Renal cortex interstitium (tissue), 15 donors: ENCODE results near the gene AQP11. TPM values are rescaled to one million over a fixed set of nuclear protein-coding genes. Genes with fewer than 3 reads are reported as not detected.
"Not testable (repeated sequence)": the region's sequence is repeated elsewhere in the genome, so short reads cannot be mapped to it uniquely, and the experiment has no call there.

ENCODE experiments used
- DNase-seq, 11 donors: peaks; one replicate each; pipeline ENCODE4 v3.0.0-alpha.2; 2013; ENCODE audit warnings: low read depth in 9 of 11, low spot score in 4 of 11; ENCODE audit errors: extremely low read depth in 1 of 11
- long read RNA-seq, 16 experiments: transcript quantifications; one replicate each; lab custom pipeline, GENCODE V29; 2026
- polyA plus RNA-seq, 3 donors: library from polyadenylated mRNA; unstranded; fragments of 120-200 nt; gene quantifications; one replicate each; pipeline ENCODE4 v1.2.1, GENCODE V29; 2013; ENCODE audit not compliant: insufficient read length in 3 of 3

The AQP11 gene
- 1 to 10 TPM; 3.9 to 5.1 (median 4.6) TPM for polyA plus RNA-seq
- long read RNA-seq, donor 1, partial matches to known transcripts = 0 of 2 reads
- long read RNA-seq, donor 1, other reads (novel, unspliced or antisense) = 0 of 2 reads
- long read RNA-seq, donor 2, partial matches to known transcripts = 0 of 3 reads
- long read RNA-seq, donor 2, other reads (novel, unspliced or antisense) = 0 of 3 reads
- long read RNA-seq, donor 3, transcript AQP11-201 (3 exons, 2,152 nt) = major isoform, 8 of 8 reads
- long read RNA-seq, donor 3, partial matches to known transcripts = 0 of 8 reads
- long read RNA-seq, donor 3, other reads (novel, unspliced or antisense) = 0 of 8 reads
- long read RNA-seq, donor 4, partial matches to known transcripts = 0 of 3 reads
- long read RNA-seq, donor 4, other reads (novel, unspliced or antisense) = 0 of 3 reads
- long read RNA-seq, donor 5 = 0 reads
- long read RNA-seq, donor 6, transcript AQP11-201 (3 exons, 2,152 nt) = major isoform, 6 of 254 reads
- long read RNA-seq, donor 6, partial matches to known transcripts = 197 of 254 reads
- long read RNA-seq, donor 6, other reads (novel, unspliced or antisense) = 51 of 254 reads
- long read RNA-seq, donor 7, transcript AQP11-201 (3 exons, 2,152 nt) = major isoform, 6 of 274 reads
- long read RNA-seq, donor 7, partial matches to known transcripts = 160 of 274 reads
- long read RNA-seq, donor 7, other reads (novel, unspliced or antisense) = 108 of 274 reads
- long read RNA-seq, donor 8, transcript AQP11-201 (3 exons, 2,152 nt) = major isoform, 7 of 8 reads
- long read RNA-seq, donor 8, partial matches to known transcripts = 0 of 8 reads
- long read RNA-seq, donor 8, other reads (novel, unspliced or antisense) = 0 of 8 reads
- long read RNA-seq, donor 9, transcript AQP11-201 (3 exons, 2,152 nt) = major isoform, 6 of 6 reads
- long read RNA-seq, donor 9, partial matches to known transcripts = 0 of 6 reads
- long read RNA-seq, donor 9, other reads (novel, unspliced or antisense) = 0 of 6 reads
- long read RNA-seq, donor 10, partial matches to known transcripts = 205 of 269 reads
- long read RNA-seq, donor 10, other reads (novel, unspliced or antisense) = 61 of 269 reads
- long read RNA-seq, donor 11, transcript AQP11-201 (3 exons, 2,152 nt) = major isoform, 9 of 170 reads
- long read RNA-seq, donor 11, partial matches to known transcripts = 9 of 170 reads
- long read RNA-seq, donor 11, other reads (novel, unspliced or antisense) = 152 of 170 reads
- long read RNA-seq, donor 12, partial matches to known transcripts = 68 of 123 reads
- long read RNA-seq, donor 12, other reads (novel, unspliced or antisense) = 55 of 123 reads
- long read RNA-seq, donor 13 = 0 reads
- long read RNA-seq, donor 14, transcript AQP11-201 (3 exons, 2,152 nt) = major isoform, 5 of 5 reads
- long read RNA-seq, donor 14, partial matches to known transcripts = 0 of 5 reads
- long read RNA-seq, donor 14, other reads (novel, unspliced or antisense) = 0 of 5 reads
- long read RNA-seq, donor 15, transcript AQP11-201 (3 exons, 2,152 nt) = major isoform, 5 of 5 reads
- long read RNA-seq, donor 15, partial matches to known transcripts = 0 of 5 reads
- long read RNA-seq, donor 15, other reads (novel, unspliced or antisense) = 0 of 5 reads
- long read RNA-seq, donor 16, transcript AQP11-201 (3 exons, 2,152 nt) = major isoform, 10 of 10 reads
- long read RNA-seq, donor 16, partial matches to known transcripts = 0 of 10 reads
- long read RNA-seq, donor 16, other reads (novel, unspliced or antisense) = 0 of 10 reads

GRCh38 chr11:77589521-77590193 lies at the start of gene AQP11:
Gene AQP11, plus strand, starts transcription at chr11:77589953. Its CDS starts 40 bp downstream, at chr11:77589993.
- peak; percentile 65 to 91 (median 82) for DNase-seq

- no peak for DNase-seq
Measured at GRCh38 chr11:77542296-77542695, 47.5 kb upstream of the AQP11 start.

DNA sequence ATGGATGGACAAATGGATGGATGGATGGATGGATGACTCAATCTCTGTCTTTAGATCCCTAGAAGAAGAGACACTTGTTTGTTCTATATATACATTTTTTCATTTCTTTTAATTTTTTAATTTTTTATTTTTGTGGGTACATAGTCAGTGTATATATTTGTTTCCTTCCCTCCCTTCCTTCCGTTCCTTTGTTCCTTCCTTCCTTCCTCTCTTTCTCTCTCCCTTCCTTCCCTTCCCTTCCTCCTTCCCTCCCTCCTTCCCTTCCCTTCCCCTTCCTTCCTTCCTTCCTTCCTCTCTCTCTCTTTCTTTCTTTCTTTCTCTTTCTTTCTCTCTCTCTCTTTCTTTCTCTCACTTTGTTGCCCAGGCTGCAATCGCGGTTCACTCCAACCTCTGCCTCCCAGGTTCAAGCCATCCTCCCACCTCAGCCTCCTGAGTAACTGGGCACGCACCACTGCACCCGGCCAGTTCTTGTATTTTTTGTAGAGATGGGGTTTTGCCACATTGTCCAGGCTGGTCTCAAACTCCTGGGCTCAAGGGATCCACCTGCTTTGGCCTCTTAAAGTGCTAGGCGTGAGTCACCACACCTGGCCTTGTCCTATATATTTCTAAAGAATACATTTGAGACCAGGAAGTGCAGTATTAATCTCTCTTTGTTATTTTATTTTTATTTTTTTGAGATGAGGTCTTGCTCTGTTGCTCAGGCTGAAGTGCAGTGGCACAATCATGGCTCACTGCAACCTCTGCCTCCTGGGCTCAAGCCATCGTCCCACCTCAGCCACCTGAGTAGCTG lies 42.5 kb upstream of the AQP11 start:
- DNase-seq = no peak

DNA sequence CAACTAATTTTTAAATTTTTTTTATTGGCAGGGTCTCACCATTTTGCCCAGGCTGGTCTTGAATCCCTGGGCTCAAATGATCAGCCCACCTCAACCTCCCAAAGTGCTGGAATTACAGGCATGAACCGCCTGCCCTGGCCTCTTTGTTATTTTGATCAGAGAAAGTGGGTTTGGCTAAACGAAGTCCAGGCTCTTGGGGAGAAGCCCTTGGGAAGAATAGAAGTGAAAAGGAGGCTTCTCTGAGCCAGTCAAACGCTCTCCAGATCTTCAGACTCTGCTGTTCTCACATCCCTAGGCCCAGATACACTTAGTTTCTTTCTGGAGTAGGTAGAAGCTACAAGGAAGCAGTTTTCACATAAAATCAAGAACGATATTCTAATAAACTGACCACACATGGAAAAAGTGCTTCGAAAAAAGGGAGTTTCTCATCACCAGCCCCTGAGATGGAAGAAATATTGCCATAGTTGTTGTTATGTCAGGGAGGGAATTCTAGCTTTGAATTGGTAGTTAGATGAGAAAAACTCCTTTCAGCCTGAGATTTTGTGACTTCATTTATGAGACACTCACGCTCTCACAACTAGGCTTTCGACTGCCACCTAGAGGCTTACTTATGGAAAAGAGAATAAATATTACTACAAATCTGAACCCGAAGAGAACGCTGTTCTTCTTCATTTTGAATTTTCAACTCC lies 41.7 kb upstream of the AQP11 start:
- DNase-seq = peak; percentile 23 to 81 (median 53)

DNA sequence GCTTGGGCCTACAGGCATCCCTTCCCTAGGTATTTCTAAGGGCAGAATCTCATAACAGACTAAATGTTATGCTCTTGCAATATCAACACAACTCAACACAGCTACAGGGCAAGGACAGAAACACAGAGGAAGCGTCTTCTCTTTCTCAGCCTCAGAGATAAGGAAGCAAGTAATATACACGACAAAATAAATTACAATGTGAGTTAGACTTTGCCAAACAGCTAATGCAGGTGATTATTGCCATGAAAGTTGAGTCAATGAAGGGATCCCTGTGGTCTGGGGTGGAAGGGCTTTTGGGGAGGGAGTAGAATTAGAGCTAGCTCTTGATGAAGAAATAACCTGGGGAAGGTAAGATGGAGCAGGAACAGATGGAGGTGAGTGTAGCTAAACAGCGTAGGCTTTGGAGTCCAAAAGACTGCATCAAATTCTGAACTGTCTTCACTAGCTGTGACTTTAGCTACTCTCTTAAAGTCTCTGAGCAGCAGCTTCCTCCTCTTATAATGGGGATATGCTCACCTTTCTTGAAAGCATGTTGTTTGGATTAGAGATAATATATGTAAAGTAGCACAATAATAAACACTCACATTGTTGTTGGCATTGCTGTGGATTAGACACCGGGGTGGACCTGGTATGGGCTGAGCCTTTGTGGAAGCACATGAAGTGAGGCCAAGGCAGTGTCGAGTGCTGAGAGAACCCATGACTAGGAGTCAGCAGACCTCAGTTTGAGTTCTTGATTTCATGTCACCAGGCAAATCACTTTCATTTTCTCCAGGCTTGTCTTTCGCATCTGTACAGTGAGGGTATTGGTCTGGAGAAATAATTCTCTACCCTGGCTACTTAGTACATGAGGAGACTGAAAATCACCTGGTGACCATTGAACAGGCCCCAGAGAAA lies 41.0 kb upstream of the AQP11 start:
- DNase-seq = no peak

GRCh38 chr11:77551426-77551825 lies 38.3 kb upstream of the AQP11 start:
- DNase-seq = not testable (repeated sequence)

GRCh38 chr11:77557553-77557952 lies 32.2 kb upstream of the AQP11 start:
- no peak for DNase-seq

- DNase-seq = no peak
Measured at GRCh38 chr11:77558380-77558779, 31.4 kb upstream of the AQP11 start.

GRCh38 chr11:77559686-77560401 lies 29.9 kb upstream of the AQP11 start:
- no peak for DNase-seq

GRCh38 chr11:77560605-77561004 lies 29.1 kb upstream of the AQP11 start:
- no peak for DNase-seq

GRCh38 chr11:77561257-77561656 lies 28.5 kb upstream of the AQP11 start:
- DNase-seq = no peak

- DNase-seq = no peak
Measured at GRCh38 chr11:77568306-77568705, 21.4 kb upstream of the AQP11 start.

- no peak for DNase-seq
Measured at GRCh38 chr11:77568916-77569675, 20.7 kb upstream of the AQP11 start.

DNA sequence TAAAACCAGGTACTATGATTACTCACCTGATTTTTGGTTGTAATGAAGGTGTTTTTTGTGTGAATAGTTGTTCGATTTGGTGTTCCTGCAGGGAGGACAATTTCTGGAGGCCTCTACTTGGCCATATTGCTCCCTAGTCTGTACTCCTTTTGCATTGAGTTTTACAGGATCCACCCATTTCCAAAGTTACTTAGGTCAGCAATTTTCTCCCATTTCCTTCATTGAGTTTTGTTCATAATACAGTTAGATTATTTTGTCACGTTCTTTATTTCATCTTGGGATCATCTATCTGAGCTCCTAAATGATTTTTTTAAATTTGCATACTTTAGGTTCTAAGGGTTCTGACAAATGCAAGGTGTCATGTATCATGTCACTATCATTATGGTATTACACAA lies 20.1 kb upstream of the AQP11 start:
- DNase-seq = no peak
